H1 (cell line): Measurements from ENCODE around the gene POU2F1.

Source experiments
- CEBPB ChIP-seq: IDR thresholded peaks from 2 replicates; pipeline ENCODE4 v1.6.1; 2012; ENCODE audit warnings: low read depth, low read length
- CTCF ChIP-seq, 3 experiments: IDR thresholded peaks; 1 replicate in 2 of 3; 2 replicates in 1 of 3; pipeline versions ENCODE4 v1.5.1 to v1.6.1; 2011; ENCODE audit warnings: low read length in 3 of 3, mild to moderate bottlenecking in 3 of 3, inconsistent platforms in 2 of 3, low read depth in 1 of 3, moderate library complexity in 1 of 3; ENCODE audit not compliant: insufficient read depth in 1 of 3; ENCODE audit errors: control extremely low read depth in 1 of 3
- EP300 ChIP-seq, 2 experiments: IDR thresholded peaks; 1 replicate in 1 of 2; 2 replicates in 1 of 2; pipeline ENCODE4 v1.6.1; 2011 to 2012; ENCODE audit warnings: low read depth in 2 of 2, low read length in 2 of 2, mild to moderate bottlenecking in 2 of 2, borderline replicate concordance in 1 of 2, inconsistent platforms in 1 of 2, moderate library complexity in 1 of 2
- EZH2 ChIP-seq: fragments of 200-600 bp; sonication (generic); IDR thresholded peaks from 2 replicates; pipeline ENCODE4 v1.7.1; 2012; ENCODE audit warnings: low read depth, mild to moderate bottlenecking, moderate library complexity, low read length, inconsistent platforms; ENCODE audit not compliant: severe bottlenecking
- GTF2F1 ChIP-seq: IDR thresholded peaks from 2 replicates; pipeline ENCODE4 v1.6.1; 2012; ENCODE audit warnings: low read depth, low read length, improper control_type of control experiment, borderline replicate concordance
- MAFK ChIP-seq: IDR thresholded peaks from 2 replicates; pipeline ENCODE4 v1.6.1; 2012; ENCODE audit warnings: low read depth, mild to moderate bottlenecking, improper control_type of control experiment, low read length
- MAX ChIP-seq: IDR thresholded peaks from 2 replicates; pipeline ENCODE4 v1.6.1; 2012; ENCODE audit warnings: inconsistent platforms
- NRF1 ChIP-seq: IDR thresholded peaks from 2 replicates; pipeline ENCODE4 v1.6.1; 2011; ENCODE audit warnings: mild to moderate bottlenecking, low read depth, low read length, improper control_type of control experiment
- POLR2A ChIP-seq, 2 experiments: IDR thresholded peaks; 1 replicate in 1 of 2; 2 replicates in 1 of 2; pipeline ENCODE4 v1.6.1; 2011; ENCODE audit warnings: low read depth in 2 of 2, low read length in 2 of 2, mild to moderate bottlenecking in 2 of 2; ENCODE audit errors: control extremely low read depth in 1 of 2
- POLR2AphosphoS5 ChIP-seq: IDR thresholded peaks from 2 replicates; pipeline ENCODE4 v1.6.1; 2011; ENCODE audit warnings: low read depth, low read length
- SIX5 ChIP-seq: IDR thresholded peaks from 2 replicates; pipeline ENCODE4 v1.6.1; 2011; ENCODE audit warnings: mild to moderate bottlenecking, low read depth, low read length
- TEAD4 ChIP-seq: IDR thresholded peaks from 2 replicates; pipeline ENCODE4 v1.6.1; 2012; ENCODE audit warnings: low read depth, low read length, inconsistent platforms, mixed read lengths
- YY1 ChIP-seq: IDR thresholded peaks from 2 replicates; pipeline ENCODE4 v1.6.1; 2011; ENCODE audit warnings: low read depth, mild to moderate bottlenecking, low read length

- TF ChIP-seq CTCF (IDR thresholded peaks at IDR 0.05; ENCODE audit: control extremely low read depth in 1 of 3, insufficient read depth in 1 of 3, low read depth in 1 of 3, low read length in 3 of 3) (peak in 2 of 3 experiments; percentile 48 to 57; a peak in 3 of 4 replicates), YY1 (no peak), GTF2F1 (no peak), MAX (no peak), EP300 (IDR thresholded peaks at IDR 0.05; ENCODE audit: borderline replicate concordance in 1 of 2, low read depth in 2 of 2, low read length in 2 of 2) (no peak), EZH2 (no peak), NRF1 (no peak), MAFK (no peak), POLR2A (IDR thresholded peaks at IDR 0.05; ENCODE audit: control extremely low read depth in 1 of 2, low read depth in 2 of 2, low read length in 2 of 2) (no peak), TEAD4 (no peak), POLR2AphosphoS5 (no peak), SIX5 (no peak), CEBPB (no peak)
Observed at GRCh38 chr1:167409183-167409582, 188.5 kb downstream of the POU2F1 start.
